ENCODE results near the gene CEND1. TPM values are rescaled to one million over a fixed set of nuclear protein-coding genes. Genes with fewer than 3 reads are reported as not detected.
A peak's percentile ranks its signal among the peaks of the same experiment; 100 is the strongest.

Gene CEND1
- polyA plus RNA-seq, 1 of the 3 experiments (the other 2 are of a cell fraction) = 3.6 TPM

GRCh38 chr11:798093-798713 lies 8.3 kb upstream of the CEND1 start, which contains the start of gene SLC25A22 (continued):
- peak; percentile 37 for TF ChIP-seq SMC3 (IDR thresholded peaks at IDR 0.05; ENCODE audit: low read depth, low read length)
- no peak; the same call in 1 of the 2 replicates for TF ChIP-seq MAX (IDR thresholded peaks at IDR 0.05; ENCODE audit: low read depth)
- TF ChIP-seq EP300 (IDR thresholded peaks at IDR 0.05; ENCODE audit: borderline replicate concordance in 1 of 2, low read depth in 1 of 2, low read length in 1 of 2) = no peak
- no peak for TF ChIP-seq SIN3A (IDR thresholded peaks at IDR 0.05; ENCODE audit: borderline replicate concordance, low read depth, low read length)
- TF ChIP-seq NFIC (IDR thresholded peaks at IDR 0.05; ENCODE audit: borderline replicate concordance) = no peak

- peak; percentile 92 for DNase-seq
- ChIA-PET POLR2A (interaction anchor here (1.5 to 2.2 kb wide), 2 partner anchors 11 to 22 kb away, joined by 5 to 14 read pairs; partner anchors contain the start of genes PNPLA2 and RPLP2), CTCF (interaction anchor here (0.6 to 6.3 kb wide), 7 partner anchors 11 to 69 kb away, joined by 3 to 43 read pairs (median 3); no protein-coding TSS in a partner anchor)
- H3K9me3 ChIP-seq = no peaks in the 10 kb centered on the region
- H4K20me1 ChIP-seq (ENCODE audit: insufficient read depth) = no peaks in the 10 kb centered on the region
- H2AFZ ChIP-seq (ENCODE audit: low read depth) = no peak overlapping the region; the same call in 1 of the 2 replicates
- H3K9me2 ChIP-seq = no peaks in the 10 kb centered on the region
- H3K27ac ChIP-seq (ENCODE audit: low read depth in 2 of 2, low read length in 1 of 2) = peak overlapping the region; percentile 93
- 0% methylated on average over 15 of the region's 57 CpGs for WGBS (ENCODE audit: low lambda C conversion rate)
- peaks cover 20% of the 10 kb centered on the region for H3K79me2 ChIP-seq (ENCODE audit: insufficient read depth)
- TF ChIP-seq ELF1 (IDR thresholded peaks at IDR 0.05) (peak; percentile 29; the same call in 1 of the 2 replicates), EP300 (IDR thresholded peaks at IDR 0.05; ENCODE audit: borderline replicate concordance in 1 of 2, low read depth in 1 of 2, low read length in 1 of 2) (peak in 1 of 2 experiments; percentile 10; a peak in 1 of 4 replicates), SIN3A (IDR thresholded peaks at IDR 0.05; ENCODE audit: borderline replicate concordance, low read depth, low read length) (peak; percentile 20), FOXM1 (IDR thresholded peaks at IDR 0.05; ENCODE audit: low read depth) (no peak), POLR2AphosphoS5 (IDR thresholded peaks at IDR 0.05; ENCODE audit: low read depth, low read length) (peak; percentile 53), NFIC (IDR thresholded peaks at IDR 0.05; ENCODE audit: borderline replicate concordance) (no peak), MAX (IDR thresholded peaks at IDR 0.05; ENCODE audit: low read depth) (peak; percentile 71), ZBTB33 (IDR thresholded peaks at IDR 0.05; ENCODE audit: borderline replicate concordance, low read depth) (0 out of 2 replicates have a peak, but pooled peaks have one; percentile 7)
- peaks cover 14% of the 10 kb centered on the region for H3F3A ChIP-seq (replicated peaks; ENCODE audit: insufficient read depth)
- H3K27me3 ChIP-seq (ENCODE audit: insufficient read depth) = no peaks in the 10 kb centered on the region
- H3K4me1 ChIP-seq (ENCODE audit: control insufficient read depth in 1 of 2, insufficient read depth in 2 of 2, low read depth in 1 of 2, low read length in 1 of 2) = peaks cover 8 to 40% of the 10 kb centered on the region in 2 experiments; a peak in 2 of 4 replicates
- peak overlapping the region; percentile 87 for H3K9ac ChIP-seq
- peak overlapping the region; percentile 100 for H3K4me2 ChIP-seq
- H3K4me3 ChIP-seq (ENCODE audit: low read depth in 2 of 2, low read length in 1 of 2) = peak overlapping the region; percentile 90 to 92
- H3K36me3 ChIP-seq (replicated peaks in 1 of 2; ENCODE audit: control insufficient read depth in 1 of 2, insufficient read depth in 2 of 2, low read length in 1 of 2) = peaks cover 0 to 48% of the 10 kb centered on the region in 2 experiments
Observed at GRCh38 chr11:797296-798092, 7.6 kb upstream of the CEND1 start.
